ENCODE results near the gene DNMT3L. TPM values are rescaled to one million over a fixed set of nuclear protein-coding genes. Genes with fewer than 3 reads are reported as not detected.

The DNMT3L gene
- total RNA-seq = not detected
- polyA plus RNA-seq = not detected
- long read RNA-seq, donor 1 = 0 reads
- long read RNA-seq, donor 2 = 0 reads
- long read RNA-seq, donor 3 = 0 reads
- long read RNA-seq, donor 4 = 0 reads
- long read RNA-seq, donor 5 = 0 reads
- long read RNA-seq, donor 6 = 0 reads
- long read RNA-seq, donor 7 = 0 reads
- long read RNA-seq, donor 8 = 0 reads
- long read RNA-seq, donor 9 = 0 reads
- long read RNA-seq, donor 10 = 0 reads

GRCh38 chr21:44261675-44262295, at the start of gene DNMT3L:
Gene DNMT3L (minus strand): TSS chr21:44261897. CDS start chr21:44261259, 638 bp downstream.
- Histone ChIP-seq H3K36me3 (replicated peaks in 1 of 2) (no peaks in the 10 kb centered on the region), H3K9me3 (replicated peaks in 1 of 3) (no peaks in the 10 kb centered on the region), H3K27ac (no peak within 1 kb of the TSS), H3K4me1 (replicated peaks in 1 of 2) (no peaks in the 10 kb centered on the region), H3K27me3 (no peaks in the 10 kb centered on the region), H3K4me3 (no peak within 1 kb of the TSS)
- WGBS, 4 donors = 68 to 78% (median 70%) methylated on average over 13 to 19 of the region's 19 CpGs
- TF ChIP-seq, protein P1, sequence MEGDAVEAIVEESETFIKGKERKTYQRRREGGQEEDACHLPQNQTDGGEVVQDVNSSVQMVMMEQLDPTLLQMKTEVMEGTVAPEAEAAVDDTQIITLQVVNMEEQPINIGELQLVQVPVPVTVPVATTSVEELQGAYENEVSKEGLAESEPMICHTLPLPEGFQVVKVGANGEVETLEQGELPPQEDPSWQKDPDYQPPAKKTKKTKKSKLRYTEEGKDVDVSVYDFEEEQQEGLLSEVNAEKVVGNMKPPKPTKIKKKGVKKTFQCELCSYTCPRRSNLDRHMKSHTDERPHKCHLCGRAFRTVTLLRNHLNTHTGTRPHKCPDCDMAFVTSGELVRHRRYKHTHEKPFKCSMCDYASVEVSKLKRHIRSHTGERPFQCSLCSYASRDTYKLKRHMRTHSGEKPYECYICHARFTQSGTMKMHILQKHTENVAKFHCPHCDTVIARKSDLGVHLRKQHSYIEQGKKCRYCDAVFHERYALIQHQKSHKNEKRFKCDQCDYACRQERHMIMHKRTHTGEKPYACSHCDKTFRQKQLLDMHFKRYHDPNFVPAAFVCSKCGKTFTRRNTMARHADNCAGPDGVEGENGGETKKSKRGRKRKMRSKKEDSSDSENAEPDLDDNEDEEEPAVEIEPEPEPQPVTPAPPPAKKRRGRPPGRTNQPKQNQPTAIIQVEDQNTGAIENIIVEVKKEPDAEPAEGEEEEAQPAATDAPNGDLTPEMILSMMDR (IDR thresholded peaks at IDR 0.05) = no peak
- no peak for TF ChIP-seq POLR2A (IDR thresholded peaks at IDR 0.05)
- DNase-seq = no peak
- intact Hi-C loops (cut with DNase I) = no loop called here

GRCh38 chr21:44310628-44311507, 49.2 kb upstream of the DNMT3L start:
- no peak for DNase-seq

DNA sequence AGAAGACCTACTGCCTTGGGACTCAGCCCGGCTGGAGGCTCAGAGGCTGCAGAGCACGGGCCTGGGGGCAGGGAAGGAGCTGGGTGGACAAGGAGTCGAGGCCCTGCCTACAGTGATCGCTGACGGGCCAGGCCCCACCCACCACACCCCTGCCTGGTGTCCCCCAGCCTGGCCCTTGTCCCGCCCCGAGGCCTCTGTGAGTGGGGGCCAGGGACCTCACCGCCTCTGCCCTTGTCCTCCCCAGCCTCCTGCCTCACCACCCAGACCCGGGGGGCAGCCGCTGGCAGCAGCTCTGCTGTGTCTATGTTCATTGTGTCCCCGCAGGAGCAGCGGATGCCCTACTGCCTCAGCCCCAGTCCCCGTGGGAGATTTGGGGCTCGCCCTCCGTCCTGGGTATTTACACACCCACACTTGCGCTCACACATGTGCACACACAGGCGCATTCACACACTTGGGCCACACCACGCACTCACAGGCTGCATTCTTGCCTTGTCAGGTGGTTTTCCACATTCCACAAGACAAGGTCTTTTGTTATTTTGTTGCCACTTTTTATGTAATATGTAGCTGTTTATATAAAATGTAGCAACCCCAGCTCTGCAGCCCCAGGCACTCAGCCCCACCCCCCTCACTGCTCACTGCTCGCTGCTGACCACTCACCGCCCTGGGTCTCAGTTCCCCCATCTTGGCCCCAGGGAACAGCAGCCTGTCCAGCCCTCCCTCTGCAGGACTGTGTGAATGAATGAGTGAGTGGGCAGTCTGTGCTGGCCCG, 45.4 kb upstream of the DNMT3L start:
- peaks cover 0 to 19% of the 10 kb centered on the region in 2 donors for H3K36me3 ChIP-seq (replicated peaks in 1 of 2)
- H3K9me3 ChIP-seq (replicated peaks in 1 of 3) = no peaks in the 10 kb centered on the region
- H3K27me3 ChIP-seq = no peaks in the 10 kb centered on the region
- intact Hi-C loops (cut with DNase I) = no loop called here
- H3K4me1 ChIP-seq (replicated peaks in 1 of 2) = no peaks in the 10 kb centered on the region
- 82 to 91% (median 87%) methylated on average over 12 to 21 of the region's 21 CpGs for WGBS, 4 donors
- no peak for TF ChIP-seq POLR2A (IDR thresholded peaks at IDR 0.05)
- TF ChIP-seq, protein P1 (IDR thresholded peaks at IDR 0.05) = no peak
- DNase-seq = no peak
- no peak overlapping the region for H3K4me3 ChIP-seq
- peak overlapping the region in 1 of 5 donors; percentile 63 for H3K27ac ChIP-seq

More at GRCh38 chr21:44310628-44311507, 49.2 kb upstream of the DNMT3L start:
- TF ChIP-seq, protein P1 (IDR thresholded peaks at IDR 0.05) = no peak
- TF ChIP-seq POLR2A (IDR thresholded peaks at IDR 0.05) = no peak
- no peaks in the 10 kb centered on the region for H3K27me3 ChIP-seq
- H3K9me3 ChIP-seq (replicated peaks in 1 of 3) = no peaks in the 10 kb centered on the region
- intact Hi-C loops (cut with DNase I) = no loop called here
- WGBS, 4 donors = 93 to 99% (median 93%) methylated on average over 11 to 28 of the region's 28 CpGs
- H3K4me3 ChIP-seq = no peak overlapping the region
- H3K36me3 ChIP-seq (replicated peaks in 1 of 2) = peaks cover 0 to 43% of the 10 kb centered on the region in 2 donors
- no peak overlapping the region for H3K27ac ChIP-seq
- no peaks in the 10 kb centered on the region for H3K4me1 ChIP-seq (replicated peaks in 1 of 2)
